Parathyroid adenoma (tissue), 2 donors: ENCODE results near the gene TRPV5.
"Not testable (repeated sequence)": the region's sequence is repeated elsewhere in the genome, so short reads cannot be mapped to it uniquely, and the experiment has no call there.

Experiments
- H2AFZ ChIP-seq: fragments of 300-600 bp; sonication (generic); one replicate; pipeline ENCODE4 v1.7.0; 2017; ENCODE audit warnings: antibody characterized with exemption, mild to moderate bottlenecking
- H3K27ac ChIP-seq: fragments of 300-600 bp; sonication (generic); one replicate; pipeline ENCODE4 v1.7.0; 2017
- H3K27me3 ChIP-seq: fragments of 300-600 bp; sonication (generic); one replicate; pipeline ENCODE4 v1.7.0; 2017; ENCODE audit warnings: low read length; ENCODE audit not compliant: control insufficient read depth, insufficient read depth
- H3K36me3 ChIP-seq: fragments of 300-600 bp; sonication (generic); one replicate; pipeline ENCODE4 v1.7.0; 2017; ENCODE audit warnings: low read length; ENCODE audit not compliant: control insufficient read depth, insufficient read depth
- H3K4me1 ChIP-seq: fragments of 300-600 bp; sonication (generic); one replicate; pipeline ENCODE4 v1.7.0; 2017; ENCODE audit warnings: control low read depth
- H3K4me2 ChIP-seq: fragments of 300-600 bp; sonication (generic); one replicate; pipeline ENCODE4 v1.7.0; 2017; ENCODE audit warnings: low read length
- H3K4me3 ChIP-seq: fragments of 300-600 bp; sonication (generic); one replicate; pipeline ENCODE4 v1.7.0; 2017; ENCODE audit warnings: low read depth, low read length
- H3K79me2 ChIP-seq: fragments of 300-600 bp; sonication (generic); one replicate; pipeline ENCODE4 v1.7.0; 2017; ENCODE audit warnings: control low read depth
- H3K9ac ChIP-seq: fragments of 300-600 bp; sonication (generic); one replicate; pipeline ENCODE4 v1.7.0; 2017; ENCODE audit warnings: mild to moderate bottlenecking
- H3K9me3 ChIP-seq: fragments of 300-600 bp; sonication (generic); one replicate; pipeline ENCODE4 v1.7.0; 2017; ENCODE audit warnings: low read length; ENCODE audit not compliant: control insufficient read depth
- TF ChIP-seq, protein P1 (sequence below): fragments of 300-600 bp; sonication (generic); IDR thresholded peaks from one replicate; pipeline ENCODE4 v1.7.0; 2017; ENCODE audit warnings: antibody characterized with exemption, mild to moderate bottlenecking
- donor health status: primary hyperparathyroidism.

TRPV5 gene

DNA sequence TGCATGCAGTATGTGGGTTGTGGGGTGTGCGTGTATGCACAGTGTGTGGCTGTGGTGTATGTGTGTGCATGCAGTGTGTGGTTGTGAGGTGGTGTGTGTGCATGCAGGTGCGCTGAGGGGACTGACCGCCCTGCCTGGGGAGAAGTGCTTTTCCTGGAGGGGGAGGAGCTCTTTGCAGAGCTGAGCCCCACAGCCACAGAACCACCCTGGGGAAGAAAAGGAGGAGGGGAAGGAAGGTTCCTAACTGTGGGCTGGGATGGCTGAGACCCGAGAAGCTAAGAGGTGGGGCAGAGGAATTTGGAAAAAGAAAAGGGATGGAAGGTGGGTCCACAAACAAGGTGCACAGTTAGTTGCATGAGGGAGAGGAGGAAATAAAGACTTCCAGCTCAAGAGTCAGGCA is at the start of gene TRPV5:
Gene TRPV5 (minus strand): TSS at position 123 of the 400 bp plus-strand sequence. CDS start 287 bp downstream, outside the sequence.
- Histone ChIP-seq H3K4me2 (no peak within 1 kb of the TSS), H3K27me3 (no peaks in the 10 kb centered on the region), H3K79me2 (no peaks in the 10 kb centered on the region), H3K27ac (no peak within 1 kb of the TSS), H3K9ac (no peak within 1 kb of the TSS), H3K36me3 (no peaks in the 10 kb centered on the region), H3K4me3 (no peak within 1 kb of the TSS), H2AFZ (no peak within 1 kb of the TSS), H3K9me3 (no peaks in the 10 kb centered on the region), H3K4me1 (peaks cover 6% of the 10 kb centered on the region)
- TF ChIP-seq, protein P1, sequence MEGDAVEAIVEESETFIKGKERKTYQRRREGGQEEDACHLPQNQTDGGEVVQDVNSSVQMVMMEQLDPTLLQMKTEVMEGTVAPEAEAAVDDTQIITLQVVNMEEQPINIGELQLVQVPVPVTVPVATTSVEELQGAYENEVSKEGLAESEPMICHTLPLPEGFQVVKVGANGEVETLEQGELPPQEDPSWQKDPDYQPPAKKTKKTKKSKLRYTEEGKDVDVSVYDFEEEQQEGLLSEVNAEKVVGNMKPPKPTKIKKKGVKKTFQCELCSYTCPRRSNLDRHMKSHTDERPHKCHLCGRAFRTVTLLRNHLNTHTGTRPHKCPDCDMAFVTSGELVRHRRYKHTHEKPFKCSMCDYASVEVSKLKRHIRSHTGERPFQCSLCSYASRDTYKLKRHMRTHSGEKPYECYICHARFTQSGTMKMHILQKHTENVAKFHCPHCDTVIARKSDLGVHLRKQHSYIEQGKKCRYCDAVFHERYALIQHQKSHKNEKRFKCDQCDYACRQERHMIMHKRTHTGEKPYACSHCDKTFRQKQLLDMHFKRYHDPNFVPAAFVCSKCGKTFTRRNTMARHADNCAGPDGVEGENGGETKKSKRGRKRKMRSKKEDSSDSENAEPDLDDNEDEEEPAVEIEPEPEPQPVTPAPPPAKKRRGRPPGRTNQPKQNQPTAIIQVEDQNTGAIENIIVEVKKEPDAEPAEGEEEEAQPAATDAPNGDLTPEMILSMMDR, result no peak

DNA sequence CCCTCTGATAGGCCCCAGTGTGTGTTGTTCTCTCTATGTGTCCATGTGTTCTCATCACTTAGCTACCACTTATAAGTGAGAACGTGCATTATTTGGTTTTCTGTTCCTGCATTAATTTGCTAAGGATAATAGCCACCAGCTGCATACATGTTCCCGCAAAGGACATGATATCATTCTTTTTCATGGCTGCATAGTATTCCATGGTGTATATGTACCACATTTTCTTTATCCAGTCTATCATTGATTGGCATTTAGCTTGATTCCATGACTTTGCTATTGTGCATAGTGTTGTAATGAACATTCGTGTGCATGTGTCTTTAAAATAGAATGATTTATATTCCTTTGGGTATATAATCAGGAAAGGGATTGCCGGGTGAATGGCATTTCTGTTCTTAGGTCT is 44.9 kb upstream of the TRPV5 start:
- not testable (repeated sequence) for H3K4me2 ChIP-seq, H3K27ac ChIP-seq, H3K4me3 ChIP-seq, H2AFZ ChIP-seq, H3K27me3 ChIP-seq, H3K79me2 ChIP-seq, H3K9me3 ChIP-seq, H3K36me3 ChIP-seq, H3K9ac ChIP-seq, H3K4me1 ChIP-seq

- Histone ChIP-seq H3K9me3 (no peaks in the 10 kb centered on the region), H3K4me2 (no peak overlapping the region), H3K4me1 (no peaks in the 10 kb centered on the region), H3K27ac (no peak overlapping the region), H3K36me3 (no peaks in the 10 kb centered on the region), H3K79me2 (no peaks in the 10 kb centered on the region), H3K9ac (no peak overlapping the region), H3K27me3 (no peaks in the 10 kb centered on the region), H2AFZ (no peak overlapping the region), H3K4me3 (no peak overlapping the region)
- TF ChIP-seq, protein P1, result no peak
Observed at GRCh38 chr7:142974626-142975025, 41.1 kb upstream of the TRPV5 start.

- no peaks in the 10 kb centered on the region for H3K79me2 ChIP-seq
- no peak overlapping the region for H3K27ac ChIP-seq
- no peak overlapping the region for H3K4me3 ChIP-seq
- H3K36me3 ChIP-seq, result no peaks in the 10 kb centered on the region
- no peak overlapping the region for H3K9ac ChIP-seq
- H3K4me1 ChIP-seq, result no peaks in the 10 kb centered on the region
- no peaks in the 10 kb centered on the region for H3K9me3 ChIP-seq
- TF ChIP-seq, protein P1, result no peak
- H2AFZ ChIP-seq, result no peak overlapping the region
- H3K27me3 ChIP-seq, result no peaks in the 10 kb centered on the region
- no peak overlapping the region for H3K4me2 ChIP-seq
Observed at GRCh38 chr7:142969183-142969582, 35.6 kb upstream of the TRPV5 start.

- H3K36me3 ChIP-seq, result no peaks in the 10 kb centered on the region
- no peak overlapping the region for H2AFZ ChIP-seq
- H3K4me1 ChIP-seq, result no peaks in the 10 kb centered on the region
- no peak overlapping the region for H3K4me2 ChIP-seq
- TF ChIP-seq, protein P1, result no peak
- no peak overlapping the region for H3K27ac ChIP-seq
- no peak overlapping the region for H3K4me3 ChIP-seq
- no peaks in the 10 kb centered on the region for H3K79me2 ChIP-seq
- no peaks in the 10 kb centered on the region for H3K27me3 ChIP-seq
- H3K9ac ChIP-seq, result no peak overlapping the region
- H3K9me3 ChIP-seq, result no peaks in the 10 kb centered on the region
Observed at GRCh38 chr7:142968229-142968628, 34.7 kb upstream of the TRPV5 start.
